IPS DF 4.7 (cell line): Measurements from ENCODE around the gene RPS16.

ENCODE experiments used
- DNase-seq: peaks from one replicate; pipeline ENCODE4 v3.0.0-alpha.2; 2013; ENCODE audit warnings: low spot score; ENCODE audit errors: extremely low read depth

RPS16 gene

GRCh38 chr19:39449116-39449797 lies 13.5 kb upstream of the RPS16 start:
- no peak for DNase-seq

GRCh38 chr19:39448271-39448670 lies 12.5 kb upstream of the RPS16 start:
- DNase-seq, result no peak

GRCh38 chr19:39446365-39447084 lies 10.8 kb upstream of the RPS16 start:
- DNase-seq, result no peak

GRCh38 chr19:39445196-39446111 lies 9.7 kb upstream of the RPS16 start, which contains the start of gene SUPT5H:
TSS of gene SUPT5H (plus strand) at chr19:39445582. CDS start at chr19:39445891, 309 bp downstream.
- peak; percentile 92 for DNase-seq

- no peak for DNase-seq
These were observed 8.9 kb upstream of the RPS16 start for GRCh38 chr19:39444598-39445195.

GRCh38 chr19:39438270-39438934 lies 2.7 kb upstream of the RPS16 start:
- DNase-seq, result no peak

- no peak for DNase-seq
These were observed 584 bp upstream of the RPS16 start for GRCh38 chr19:39436350-39436716.

- DNase-seq, result no peak
These were observed 1.3 kb downstream of the RPS16 start for GRCh38 chr19:39434123-39435076.

- DNase-seq, result no peak
These were observed 2.2 kb downstream of the RPS16 start for GRCh38 chr19:39433480-39434079.

GRCh38 chr19:39432677-39433025 lies 3.1 kb downstream of the RPS16 start:
- no peak for DNase-seq

- DNase-seq, result no peak
These were observed 4.8 kb downstream of the RPS16 start for GRCh38 chr19:39430675-39431593.

- no peak for DNase-seq
These were observed 7.3 kb downstream of the RPS16 start for GRCh38 chr19:39428283-39429112.

- no peak for DNase-seq
These were observed 8.0 kb downstream of the RPS16 start for GRCh38 chr19:39427707-39428106.

- DNase-seq, result no peak
These were observed 9.6 kb downstream of the RPS16 start for GRCh38 chr19:39426170-39426569.

GRCh38 chr19:39425744-39426143 lies 10.0 kb downstream of the RPS16 start:
- no peak for DNase-seq

GRCh38 chr19:39424934-39425333 lies 10.8 kb downstream of the RPS16 start:
- no peak for DNase-seq

GRCh38 chr19:39423258-39424086 lies 12.3 kb downstream of the RPS16 start:
- no peak for DNase-seq
